DOHH2 (cell line): Measurements from ENCODE around the gene RO60.

Experiments
- H3F3A ChIP-seq: fragments of 200-600 bp; sonication (generic), shearing (Covaris generic); 2 replicates; pipeline ENCODE4 v1.6.0; 2016; ENCODE audit warnings: antibody characterized with exemption, mild to moderate bottlenecking; ENCODE audit not compliant: control insufficient read depth, insufficient read depth
- H3K27ac ChIP-seq: fragments of 200-600 bp; sonication (generic); 2 replicates; pipeline ENCODE4 v1.5.1; 2014; ENCODE audit warnings: low read depth, mild to moderate bottlenecking, low read length, moderate library complexity
- H3K27me3 ChIP-seq: fragments of 200-600 bp; sonication (generic); 2 replicates; pipeline ENCODE4 v1.6.1; 2014; ENCODE audit warnings: mild to moderate bottlenecking, low read length, mixed read lengths; ENCODE audit not compliant: control insufficient read depth
- H3K36me3 ChIP-seq: fragments of 200-600 bp; sonication (generic); 2 replicates; pipeline ENCODE4 v1.6.1; 2014; ENCODE audit warnings: mild to moderate bottlenecking, low read length, moderate library complexity, mixed read lengths; ENCODE audit not compliant: control insufficient read depth
- H3K4me1 ChIP-seq: fragments of 200-600 bp; sonication (generic); 2 replicates; pipeline ENCODE4 v1.6.1; 2014; ENCODE audit warnings: mild to moderate bottlenecking, low read length, mixed read lengths; ENCODE audit not compliant: control insufficient read depth
- H3K4me2 ChIP-seq: fragments of 200-600 bp; sonication (generic); 2 replicates; pipeline ENCODE4 v1.6.0; 2014; ENCODE audit warnings: mild to moderate bottlenecking, low read length, moderate library complexity
- H3K4me3 ChIP-seq: fragments of 200-600 bp; sonication (generic); 2 replicates; pipeline ENCODE4 v1.5.1; 2014; ENCODE audit warnings: mild to moderate bottlenecking, low read length, mixed read lengths
- H3K79me2 ChIP-seq: fragments of 200-600 bp; sonication (generic); 2 replicates; pipeline ENCODE4 v1.6.1; 2014; ENCODE audit warnings: mild to moderate bottlenecking, low read length, mixed read lengths; ENCODE audit not compliant: control insufficient read depth
- H3K9me2 ChIP-seq: fragments of 200-600 bp; sonication (generic); replicated peaks from 2 replicates; pipeline ENCODE4 v1.6.1; 2014; ENCODE audit warnings: mild to moderate bottlenecking, low read length, mixed read lengths; ENCODE audit not compliant: control insufficient read depth
- H3K9me3 ChIP-seq: fragments of 200-600 bp; sonication (generic); 2 replicates; pipeline ENCODE4 v1.6.1; 2014; ENCODE audit warnings: antibody characterized with exemption, low read length, mixed read lengths; ENCODE audit not compliant: control insufficient read depth, insufficient read depth
- H4K20me1 ChIP-seq: fragments of 200-600 bp; sonication (generic); 2 replicates; pipeline ENCODE4 v1.6.0; 2014; ENCODE audit warnings: low read depth, mild to moderate bottlenecking, antibody characterized with exemption, low read length, moderate library complexity; ENCODE audit not compliant: control insufficient read depth, insufficient read depth
- EZH2phosphoT487 ChIP-seq: fragments of 200-600 bp; sonication (generic); IDR thresholded peaks from 2 replicates; pipeline ENCODE4 v1.6.1; 2017; ENCODE audit warnings: borderline replicate concordance, mild to moderate bottlenecking, antibody characterized with exemption, low read length, moderate library complexity, mixed read lengths
- TF ChIP-seq, protein P1 (sequence below): fragments of 200-600 bp; sonication (generic); IDR thresholded peaks from one replicate; pipeline ENCODE4 v1.5.1; 2014; ENCODE audit warnings: antibody characterized with exemption, mild to moderate bottlenecking, low read depth, low read length; ENCODE audit not compliant: poor library complexity, severe bottlenecking

Gene RO60

DNA sequence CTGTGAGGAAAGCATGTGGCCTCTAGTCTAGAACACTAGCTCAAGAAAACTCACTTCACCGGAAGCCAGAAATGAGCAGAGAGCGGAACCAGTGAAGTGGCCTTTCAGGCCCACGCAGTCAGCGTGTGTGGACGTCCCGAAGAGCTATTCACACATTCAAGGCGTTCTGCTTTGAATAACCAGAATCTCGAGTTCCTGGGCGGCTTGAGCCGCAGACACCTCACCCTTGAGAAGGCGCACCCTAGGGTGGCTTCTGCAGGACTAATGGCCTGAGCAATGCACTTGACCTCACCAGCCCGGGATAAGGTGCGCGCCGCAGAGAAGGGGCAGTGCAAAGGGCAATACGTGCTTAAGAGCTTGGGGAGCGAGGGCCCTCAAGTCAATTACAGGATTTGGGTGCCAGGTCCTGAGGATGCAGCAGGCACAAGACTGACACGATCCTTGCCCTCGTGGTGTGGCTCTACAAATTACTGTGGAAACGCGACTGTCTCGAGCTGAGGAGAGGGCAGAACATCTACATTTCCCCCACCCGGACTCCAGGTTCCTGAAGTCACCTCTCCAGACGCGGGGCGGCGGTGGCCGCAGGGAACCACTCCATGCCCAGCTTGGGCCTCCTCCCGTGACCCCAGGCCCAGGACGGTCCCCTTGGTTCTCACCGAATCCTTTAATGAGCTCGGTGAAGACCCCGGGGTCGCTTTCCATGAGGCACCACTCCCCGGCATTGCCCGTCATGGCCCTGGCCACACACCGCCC is 707 bp upstream of the RO60 start:
- Histone ChIP-seq H3K4me1 (peaks cover 39% of the 10 kb centered on the region), H3K36me3 (peaks cover 68% of the 10 kb centered on the region), H3K4me3 (peak overlapping the region; percentile 99), H3K9me2 (no peaks in the 10 kb centered on the region), H3K79me2 (peaks cover 99% of the 10 kb centered on the region), H3F3A (0 out of 2 replicates have a peak, but pooled peaks cover 2% of the 10 kb centered on the region), H3K27me3 (no peaks in the 10 kb centered on the region), H3K9me3 (peaks cover 5% of the 10 kb centered on the region; the same call in 1 of the 2 replicates), H4K20me1 (peaks cover 11% of the 10 kb centered on the region; the same call in 1 of the 2 replicates), H3K27ac (peak overlapping the region; percentile 76), H3K4me2 (peak overlapping the region; percentile 90)
- no peak for TF ChIP-seq EZH2phosphoT487
- TF ChIP-seq, protein P1, sequence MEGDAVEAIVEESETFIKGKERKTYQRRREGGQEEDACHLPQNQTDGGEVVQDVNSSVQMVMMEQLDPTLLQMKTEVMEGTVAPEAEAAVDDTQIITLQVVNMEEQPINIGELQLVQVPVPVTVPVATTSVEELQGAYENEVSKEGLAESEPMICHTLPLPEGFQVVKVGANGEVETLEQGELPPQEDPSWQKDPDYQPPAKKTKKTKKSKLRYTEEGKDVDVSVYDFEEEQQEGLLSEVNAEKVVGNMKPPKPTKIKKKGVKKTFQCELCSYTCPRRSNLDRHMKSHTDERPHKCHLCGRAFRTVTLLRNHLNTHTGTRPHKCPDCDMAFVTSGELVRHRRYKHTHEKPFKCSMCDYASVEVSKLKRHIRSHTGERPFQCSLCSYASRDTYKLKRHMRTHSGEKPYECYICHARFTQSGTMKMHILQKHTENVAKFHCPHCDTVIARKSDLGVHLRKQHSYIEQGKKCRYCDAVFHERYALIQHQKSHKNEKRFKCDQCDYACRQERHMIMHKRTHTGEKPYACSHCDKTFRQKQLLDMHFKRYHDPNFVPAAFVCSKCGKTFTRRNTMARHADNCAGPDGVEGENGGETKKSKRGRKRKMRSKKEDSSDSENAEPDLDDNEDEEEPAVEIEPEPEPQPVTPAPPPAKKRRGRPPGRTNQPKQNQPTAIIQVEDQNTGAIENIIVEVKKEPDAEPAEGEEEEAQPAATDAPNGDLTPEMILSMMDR, result no peak

DNA sequence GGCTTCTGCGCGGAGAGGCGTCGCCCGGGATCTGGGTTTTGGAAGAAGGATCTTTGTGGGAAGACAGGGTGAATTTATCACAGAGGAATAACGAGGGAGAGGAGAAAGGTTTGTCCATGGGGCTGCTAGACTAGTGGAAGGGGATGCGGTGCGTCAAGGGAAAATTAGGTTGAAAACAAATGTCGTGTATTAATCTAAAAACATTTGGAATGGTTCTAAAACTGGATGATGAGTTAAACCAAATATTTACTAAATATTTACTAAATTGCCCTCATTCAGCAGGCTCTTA is 647 bp downstream of the RO60 start:
- Histone ChIP-seq H3K9me2 (no peaks in the 10 kb centered on the region), H3K9me3 (peaks cover 5% of the 10 kb centered on the region; the same call in 1 of the 2 replicates), H3K4me3 (peak overlapping the region; percentile 99), H3K79me2 (peaks cover 99% of the 10 kb centered on the region), H3K27me3 (no peaks in the 10 kb centered on the region), H3K4me1 (peaks cover 42% of the 10 kb centered on the region), H3K27ac (peak overlapping the region; percentile 76), H3K4me2 (peak overlapping the region; percentile 90), H3F3A (0 out of 2 replicates have a peak, but pooled peaks cover 2% of the 10 kb centered on the region), H4K20me1 (peaks cover 14% of the 10 kb centered on the region; the same call in 1 of the 2 replicates), H3K36me3 (peaks cover 57% of the 10 kb centered on the region)
- TF ChIP-seq, protein P1, result no peak
- TF ChIP-seq EZH2phosphoT487, result no peak

DNA sequence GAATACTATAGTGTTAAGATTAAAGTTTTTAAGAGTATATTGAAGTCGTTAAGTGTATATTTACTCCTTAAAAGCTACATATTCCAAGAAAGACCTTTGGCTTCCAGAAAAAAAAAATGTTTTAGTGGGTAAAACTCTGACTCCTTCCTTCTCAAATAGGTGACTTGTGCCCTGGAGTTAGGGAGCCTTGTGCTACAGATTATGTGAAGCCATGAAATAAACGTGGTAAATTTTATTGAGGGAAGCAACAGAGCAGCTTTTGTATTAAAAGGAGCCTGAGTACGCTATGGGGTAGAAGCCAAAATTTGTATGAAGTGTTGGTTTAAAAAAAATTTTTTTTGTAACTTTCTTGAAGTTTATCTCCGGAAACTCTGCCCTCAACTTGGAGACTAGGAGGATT is 994 bp downstream of the RO60 start:
- TF ChIP-seq EZH2phosphoT487, result no peak
- TF ChIP-seq, protein P1, result no peak
- Histone ChIP-seq H3K9me2 (no peaks in the 10 kb centered on the region), H3K79me2 (peaks cover 99% of the 10 kb centered on the region), H3K36me3 (peaks cover 54% of the 10 kb centered on the region), H3F3A (0 out of 2 replicates have a peak, but pooled peaks cover 2% of the 10 kb centered on the region), H3K4me3 (peak overlapping the region; percentile 99), H3K27ac (peak overlapping the region; percentile 76; the same call in 1 of the 2 replicates), H3K4me2 (peak overlapping the region; percentile 90), H4K20me1 (peaks cover 14% of the 10 kb centered on the region; the same call in 1 of the 2 replicates), H3K9me3 (peaks cover 5% of the 10 kb centered on the region; the same call in 1 of the 2 replicates), H3K4me1 (peaks cover 42% of the 10 kb centered on the region), H3K27me3 (no peaks in the 10 kb centered on the region)
